Parathyroid adenoma (tissue), 2 donors: ENCODE measurements around the gene LCT.
"Not testable (repeated sequence)": the region's sequence is repeated elsewhere in the genome, so short reads cannot be mapped to it uniquely, and the experiment has no call there.

ENCODE experiments used
- H2AFZ ChIP-seq: fragments of 300-600 bp; sonication (generic); one replicate; pipeline ENCODE4 v1.7.0; 2017; ENCODE audit warnings: antibody characterized with exemption, mild to moderate bottlenecking
- H3K27ac ChIP-seq: fragments of 300-600 bp; sonication (generic); one replicate; pipeline ENCODE4 v1.7.0; 2017
- H3K27me3 ChIP-seq: fragments of 300-600 bp; sonication (generic); one replicate; pipeline ENCODE4 v1.7.0; 2017; ENCODE audit warnings: low read length; ENCODE audit not compliant: control insufficient read depth, insufficient read depth
- H3K36me3 ChIP-seq: fragments of 300-600 bp; sonication (generic); one replicate; pipeline ENCODE4 v1.7.0; 2017; ENCODE audit warnings: low read length; ENCODE audit not compliant: control insufficient read depth, insufficient read depth
- H3K4me1 ChIP-seq: fragments of 300-600 bp; sonication (generic); one replicate; pipeline ENCODE4 v1.7.0; 2017; ENCODE audit warnings: control low read depth
- H3K4me2 ChIP-seq: fragments of 300-600 bp; sonication (generic); one replicate; pipeline ENCODE4 v1.7.0; 2017; ENCODE audit warnings: low read length
- H3K4me3 ChIP-seq: fragments of 300-600 bp; sonication (generic); one replicate; pipeline ENCODE4 v1.7.0; 2017; ENCODE audit warnings: low read depth, low read length
- H3K79me2 ChIP-seq: fragments of 300-600 bp; sonication (generic); one replicate; pipeline ENCODE4 v1.7.0; 2017; ENCODE audit warnings: control low read depth
- H3K9ac ChIP-seq: fragments of 300-600 bp; sonication (generic); one replicate; pipeline ENCODE4 v1.7.0; 2017; ENCODE audit warnings: mild to moderate bottlenecking
- H3K9me3 ChIP-seq: fragments of 300-600 bp; sonication (generic); one replicate; pipeline ENCODE4 v1.7.0; 2017; ENCODE audit warnings: low read length; ENCODE audit not compliant: control insufficient read depth
- CTCF ChIP-seq: fragments of 300-600 bp; sonication (generic); IDR thresholded peaks from one replicate; pipeline ENCODE4 v1.7.0; 2017; ENCODE audit warnings: antibody characterized with exemption, mild to moderate bottlenecking
- donor health status: primary hyperparathyroidism.

The LCT gene

GRCh38 chr2:135812907-135813511 is 24.0 kb downstream of the LCT start:
- Histone ChIP-seq H3K27me3 (no peaks in the 10 kb centered on the region), H3K79me2 (no peaks in the 10 kb centered on the region), H3K27ac (no peak overlapping the region), H3K36me3 (no peaks in the 10 kb centered on the region), H3K9me3 (no peaks in the 10 kb centered on the region), H2AFZ (no peak overlapping the region), H3K4me2 (no peak overlapping the region), H3K4me1 (no peaks in the 10 kb centered on the region), H3K9ac (no peak overlapping the region), H3K4me3 (no peak overlapping the region)
- TF ChIP-seq CTCF = no peak

GRCh38 chr2:135807874-135808273 is 29.1 kb downstream of the LCT start:
- H3K4me2 ChIP-seq, H3K9ac ChIP-seq, H2AFZ ChIP-seq, H3K27ac ChIP-seq, H3K4me3 ChIP-seq, H3K36me3 ChIP-seq, H3K9me3 ChIP-seq, H3K27me3 ChIP-seq, H3K79me2 ChIP-seq, H3K4me1 ChIP-seq: not testable (repeated sequence)

- Histone ChIP-seq H3K27me3 (no peaks in the 10 kb centered on the region), H3K27ac (no peak overlapping the region), H3K4me2 (no peak overlapping the region), H3K4me3 (no peak overlapping the region), H3K9me3 (no peaks in the 10 kb centered on the region), H3K4me1 (no peaks in the 10 kb centered on the region), H2AFZ (no peak overlapping the region), H3K79me2 (no peaks in the 10 kb centered on the region), H3K9ac (no peak overlapping the region), H3K36me3 (no peaks in the 10 kb centered on the region)
- TF ChIP-seq CTCF = no peak
These were observed 33.7 kb downstream of the LCT start for GRCh38 chr2:135803278-135803677.

- Histone ChIP-seq H3K9ac (no peak overlapping the region), H3K4me2 (no peak overlapping the region), H2AFZ (no peak overlapping the region), H3K9me3 (no peaks in the 10 kb centered on the region), H3K36me3 (no peaks in the 10 kb centered on the region), H3K4me1 (no peaks in the 10 kb centered on the region), H3K4me3 (no peak overlapping the region), H3K27ac (no peak overlapping the region), H3K27me3 (no peaks in the 10 kb centered on the region), H3K79me2 (no peaks in the 10 kb centered on the region)
- no peak for TF ChIP-seq CTCF
These were observed 34.6 kb downstream of the LCT start for GRCh38 chr2:135802350-135802749.

- no peaks in the 10 kb centered on the region for H3K9me3 ChIP-seq
- no peak overlapping the region for H2AFZ ChIP-seq
- no peaks in the 10 kb centered on the region for H3K79me2 ChIP-seq
- H3K4me1 ChIP-seq = no peaks in the 10 kb centered on the region
- H3K27me3 ChIP-seq = no peaks in the 10 kb centered on the region
- H3K9ac ChIP-seq = no peak overlapping the region
- no peaks in the 10 kb centered on the region for H3K36me3 ChIP-seq
- H3K4me2 ChIP-seq = no peak overlapping the region
- H3K4me3 ChIP-seq = no peak overlapping the region
- H3K27ac ChIP-seq = no peak overlapping the region
- TF ChIP-seq CTCF = no peak
These were observed 36.2 kb downstream of the LCT start for GRCh38 chr2:135800513-135801460.
